Dedifferentiated amniotic fluid mesenchymal stem cell (primary cell): ENCODE data around the gene HNMT.
"Not testable (repeated sequence)": the region's sequence is repeated elsewhere in the genome, so short reads cannot be mapped to it uniquely, and the experiment has no call there.

Experiments
- DNase-seq: peaks from one replicate; pipeline ENCODE4 v3.0.0-alpha.2; 2016; ENCODE audit errors: extremely low spot score

HNMT gene

DNA sequence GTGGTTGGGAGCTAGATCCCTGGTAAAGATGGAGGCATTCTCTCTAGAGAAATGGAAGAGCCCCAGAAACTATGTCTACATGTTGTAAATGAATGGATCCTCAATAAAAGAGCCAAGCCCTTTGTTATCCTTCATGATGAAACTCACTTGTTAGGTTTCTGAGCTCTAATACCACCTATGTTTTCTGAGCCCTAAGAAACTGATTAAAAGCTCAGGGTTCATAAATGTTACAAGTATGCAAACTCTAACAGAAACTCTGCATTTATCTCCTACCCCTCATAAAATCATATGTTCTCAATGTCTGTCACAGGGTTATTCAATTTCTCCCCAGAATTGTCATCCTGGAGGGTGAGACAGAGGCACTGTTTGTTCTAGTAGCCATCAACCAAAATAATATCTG, 18.0 kb upstream of the HNMT start:
- DNase-seq: no peak

DNA sequence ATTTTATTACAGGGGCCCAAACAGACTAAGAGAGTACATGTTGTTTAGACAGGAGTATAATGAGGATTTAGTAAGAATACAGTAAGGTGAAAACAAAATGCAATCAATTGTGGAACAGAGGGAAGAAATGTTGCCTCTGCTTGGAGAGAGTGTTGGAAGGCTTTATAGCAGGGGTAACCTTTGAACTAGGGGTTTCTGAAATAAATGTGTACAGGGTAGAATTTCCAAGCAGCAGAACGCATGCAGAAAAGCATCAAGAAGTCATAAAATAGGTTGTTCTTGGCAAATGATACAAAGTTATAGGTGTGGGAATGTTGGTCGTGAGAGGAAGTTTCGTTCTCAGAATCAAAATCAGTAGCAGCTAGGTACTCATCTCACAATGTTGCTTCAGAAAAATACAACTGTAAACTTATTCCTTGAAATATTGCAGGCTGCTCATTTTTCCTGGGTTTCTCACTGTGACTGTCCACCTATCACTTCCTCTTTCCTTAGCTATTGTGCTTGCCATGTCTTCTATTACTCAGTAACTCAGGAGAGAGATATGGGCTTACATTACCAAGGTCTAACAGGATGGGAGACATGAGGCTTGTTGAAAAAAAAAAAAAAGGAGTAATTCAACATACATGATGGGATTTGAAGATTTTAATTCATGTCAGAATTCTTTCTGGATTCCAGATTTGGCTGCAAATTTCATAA, 17.1 kb upstream of the HNMT start:
- DNase-seq: no peak

DNA sequence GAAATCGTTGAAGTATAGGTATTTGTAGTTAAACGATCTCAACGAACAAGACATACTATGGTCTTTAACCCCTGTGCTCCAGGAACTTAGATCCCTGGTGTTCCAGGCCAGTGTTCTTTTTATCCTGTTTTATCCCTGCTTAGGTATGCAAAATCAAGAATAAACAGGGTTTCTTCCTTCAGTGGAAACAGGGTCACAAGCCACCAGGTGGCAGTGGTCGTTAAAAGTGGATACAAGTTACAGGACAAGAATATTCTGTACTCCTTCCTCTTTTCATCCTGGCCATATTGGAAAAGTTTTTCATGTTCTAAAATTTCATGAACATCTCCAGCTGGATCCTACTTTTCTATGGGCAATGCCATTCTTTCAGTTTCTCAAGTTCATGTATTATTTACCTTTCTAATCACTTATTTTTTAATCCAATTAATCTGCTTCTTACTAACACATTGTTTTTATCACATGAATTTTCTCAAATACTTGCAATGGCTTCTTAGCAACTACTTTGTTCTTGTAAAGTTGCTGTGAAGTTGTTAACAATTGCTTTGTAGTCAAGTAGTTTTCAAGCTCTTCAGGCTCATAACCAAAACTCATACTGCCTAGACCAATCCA, 16.4 kb upstream of the HNMT start:
- DNase-seq: peak; percentile 56

DNA sequence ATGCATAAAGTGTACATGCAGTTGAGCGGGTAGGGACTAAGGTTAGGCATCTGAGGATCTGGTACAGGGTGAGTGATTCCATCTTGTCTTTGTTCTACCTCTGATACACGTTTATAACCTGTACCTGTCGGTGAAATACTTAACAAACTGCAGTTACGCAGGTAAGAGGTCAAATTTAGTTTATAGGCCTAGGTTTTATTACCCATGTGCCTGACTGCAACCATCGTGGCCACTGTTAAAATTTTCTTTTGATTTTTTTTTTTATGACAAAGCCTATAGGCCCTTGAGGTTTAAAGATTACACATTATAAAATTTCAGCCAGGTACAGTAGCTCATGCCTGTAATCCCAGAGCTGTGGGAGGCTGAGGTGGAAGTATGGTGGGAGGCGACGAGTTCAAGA, 15.4 kb upstream of the HNMT start:
- no peak for DNase-seq

DNA sequence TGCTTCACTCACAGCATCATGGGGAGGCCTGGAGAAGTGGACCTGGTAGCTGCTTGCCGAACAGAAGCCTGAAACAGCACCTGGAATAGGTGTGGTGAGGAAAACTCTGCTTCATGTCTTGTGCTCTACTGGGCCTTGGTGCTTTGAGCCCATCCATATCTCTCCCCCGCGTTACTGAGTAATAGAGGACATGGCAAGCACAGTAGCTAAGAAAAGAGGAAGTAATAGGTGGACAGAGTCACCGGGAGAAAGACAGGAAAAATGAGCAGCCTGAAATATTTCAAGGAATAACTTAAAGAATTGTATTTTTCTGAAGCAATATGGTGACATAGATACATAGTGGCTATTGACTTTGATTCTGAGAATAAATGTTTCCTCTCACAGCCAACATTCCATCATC, 14.0 kb upstream of the HNMT start:
- no peak for DNase-seq

DNA sequence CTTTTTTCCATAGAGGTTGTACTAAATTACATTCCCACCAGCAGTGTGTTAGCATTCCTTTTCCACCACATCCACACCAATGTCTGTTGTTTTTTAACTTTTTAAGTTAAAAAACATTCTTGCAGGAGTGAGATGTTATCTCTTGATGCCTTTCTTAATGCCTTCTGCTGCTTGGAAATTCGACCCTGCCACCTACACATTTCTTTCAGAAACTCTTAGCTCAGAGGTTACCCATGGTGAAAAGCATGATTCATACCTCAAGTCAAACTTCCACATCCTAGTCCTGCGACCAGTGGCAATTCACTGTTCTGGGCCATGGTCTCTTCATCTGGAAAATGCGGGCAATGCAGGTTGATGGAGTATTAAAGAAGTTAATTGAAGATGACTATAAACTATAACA, 12.7 kb upstream of the HNMT start:
- DNase-seq: peak; percentile 45

DNA sequence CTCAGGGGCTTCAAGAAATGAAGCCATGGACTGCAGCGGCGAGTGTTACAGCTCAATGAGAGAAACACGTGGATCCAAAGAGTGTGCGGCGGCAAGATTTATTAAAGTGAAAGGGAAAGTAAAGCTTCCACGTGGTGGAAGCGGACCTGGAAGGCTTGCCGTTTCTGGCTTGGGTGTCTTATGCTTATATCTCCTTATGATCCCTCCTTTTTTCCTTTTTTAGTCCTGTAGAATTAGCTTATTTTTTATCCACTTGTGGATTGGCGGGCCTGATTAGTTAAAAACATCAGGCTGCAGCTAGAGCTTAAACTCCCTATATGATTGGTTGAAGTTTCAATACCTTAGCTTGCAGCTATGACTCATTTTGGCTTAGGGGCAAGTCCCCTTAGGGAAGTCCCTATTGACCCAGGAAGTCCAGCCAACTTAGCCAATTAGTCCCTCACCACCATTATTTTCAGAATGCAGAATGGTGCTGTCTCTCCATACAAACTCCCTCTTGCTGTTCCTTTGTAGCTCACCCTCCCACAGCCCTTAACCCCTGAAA, 11.6 kb upstream of the HNMT start:
- DNase-seq: no peak

DNA sequence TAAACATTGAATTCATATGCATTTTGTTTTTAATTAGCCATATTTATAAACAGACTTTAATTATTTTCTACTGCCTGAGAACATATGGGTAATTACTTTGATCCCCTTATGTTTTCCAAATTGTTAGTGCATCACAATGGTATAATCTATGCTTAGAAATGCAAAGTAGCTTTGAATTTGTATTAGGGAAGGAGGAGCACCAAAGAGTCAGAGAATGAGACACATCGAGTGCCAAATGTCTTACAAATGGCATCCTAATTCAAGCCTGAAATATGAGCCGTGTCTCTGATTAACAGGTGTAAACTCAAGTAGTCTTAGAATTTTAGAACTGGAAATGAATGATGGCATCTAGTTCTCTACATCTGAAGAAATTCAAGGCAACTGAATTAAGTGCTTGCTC, 8.7 kb upstream of the HNMT start:
- no peak for DNase-seq

DNA sequence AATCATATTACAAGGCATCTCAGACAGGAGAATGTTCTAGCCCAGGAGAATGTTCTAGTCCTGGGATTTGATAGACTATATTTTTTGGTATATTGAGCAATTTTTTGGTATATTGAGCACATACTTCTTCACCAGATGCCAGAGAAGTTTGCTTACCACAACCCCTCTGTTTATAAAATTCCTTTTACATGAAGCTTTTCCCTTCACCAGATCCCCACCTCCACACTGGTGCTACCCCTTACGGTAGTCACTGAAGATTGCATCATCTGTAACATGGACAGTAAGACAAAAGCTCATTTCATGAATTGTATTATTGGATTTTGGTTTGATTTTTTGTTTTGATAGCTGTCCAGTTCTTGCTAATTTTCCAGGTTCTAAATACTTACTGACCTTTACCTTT, 7.2 kb upstream of the HNMT start:
- DNase-seq: peak; percentile 77

DNA sequence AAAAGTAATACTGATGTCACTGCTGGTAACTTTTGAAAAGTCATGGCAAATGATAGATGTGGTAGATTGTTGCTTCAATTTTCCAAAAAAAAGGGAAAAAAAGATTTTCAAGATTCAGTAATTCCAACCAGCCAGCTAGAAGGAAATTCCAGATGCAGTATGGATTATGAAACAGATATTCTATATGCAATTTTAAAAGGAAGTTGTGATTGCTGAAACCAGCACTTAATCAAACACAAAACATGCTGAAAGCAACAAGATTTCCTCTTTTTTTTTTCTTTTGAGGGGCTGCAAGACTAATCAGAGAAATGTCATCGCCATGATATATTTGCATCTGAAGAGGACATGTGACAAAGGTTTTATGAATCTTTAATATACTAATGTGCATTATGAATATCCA, 5.1 kb upstream of the HNMT start:
- DNase-seq: no peak

DNA sequence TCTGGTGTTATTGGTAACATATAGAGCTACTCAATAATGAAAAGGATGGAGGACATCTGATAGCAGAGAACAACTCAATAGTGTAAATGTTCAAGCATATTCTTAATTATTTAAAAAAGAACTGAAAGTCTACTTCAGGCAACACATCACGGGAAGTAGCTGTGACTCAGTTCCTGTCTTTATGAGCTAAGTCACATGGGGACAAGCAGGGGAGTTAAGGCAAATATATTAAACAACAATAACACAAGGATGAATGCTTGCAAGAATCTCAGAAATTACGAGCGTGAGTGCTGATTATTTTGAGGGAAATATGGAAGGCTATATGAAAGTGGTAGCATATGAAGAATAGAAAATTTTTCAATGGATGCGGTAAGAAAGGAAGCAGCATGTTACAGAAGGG, 4.0 kb upstream of the HNMT start:
- DNase-seq: no peak

DNA sequence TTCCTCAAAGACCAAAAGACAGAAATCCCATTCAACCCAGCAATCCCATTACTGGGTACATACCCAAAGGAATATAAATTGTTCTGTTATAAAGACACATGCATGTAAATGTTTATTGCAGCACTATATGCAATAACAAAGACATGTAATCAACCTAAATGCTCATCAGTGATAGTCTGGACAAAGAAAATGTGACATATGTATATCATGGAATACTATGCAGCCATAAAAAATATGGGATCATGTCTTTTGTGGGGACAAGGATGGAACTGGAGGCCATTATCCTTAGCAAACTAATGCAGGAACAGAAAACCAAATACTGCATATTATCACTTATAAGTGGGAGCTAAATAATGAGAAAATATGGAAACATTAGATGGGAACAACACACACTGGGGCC, 2.7 kb upstream of the HNMT start:
- no peak for DNase-seq

DNA sequence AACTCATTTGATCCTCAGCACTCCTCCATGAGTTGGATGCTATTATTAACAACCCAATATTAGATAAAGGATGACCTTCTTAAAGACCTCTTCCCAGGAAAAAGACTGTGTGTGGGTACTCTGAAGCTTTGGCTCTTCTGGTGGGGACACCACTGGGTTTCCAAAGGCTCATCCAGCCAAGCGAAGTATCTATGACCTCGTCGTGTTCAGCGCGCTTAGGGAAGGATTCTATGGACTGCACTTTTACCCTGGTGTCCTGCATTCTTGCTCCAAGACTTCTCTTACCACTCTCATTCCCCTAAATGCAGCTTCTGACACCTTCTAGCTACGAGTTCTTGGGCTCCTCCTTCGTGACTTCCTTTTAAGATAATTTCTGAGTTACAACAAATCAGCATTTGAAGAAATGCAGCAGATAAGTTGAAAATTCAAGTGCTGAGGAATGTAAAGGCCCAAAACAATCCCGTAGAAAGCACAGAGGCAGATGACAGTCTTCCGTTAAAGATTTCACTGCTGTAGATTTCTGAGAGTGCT, 673 bp upstream of the HNMT start:
- no peak for DNase-seq

DNA sequence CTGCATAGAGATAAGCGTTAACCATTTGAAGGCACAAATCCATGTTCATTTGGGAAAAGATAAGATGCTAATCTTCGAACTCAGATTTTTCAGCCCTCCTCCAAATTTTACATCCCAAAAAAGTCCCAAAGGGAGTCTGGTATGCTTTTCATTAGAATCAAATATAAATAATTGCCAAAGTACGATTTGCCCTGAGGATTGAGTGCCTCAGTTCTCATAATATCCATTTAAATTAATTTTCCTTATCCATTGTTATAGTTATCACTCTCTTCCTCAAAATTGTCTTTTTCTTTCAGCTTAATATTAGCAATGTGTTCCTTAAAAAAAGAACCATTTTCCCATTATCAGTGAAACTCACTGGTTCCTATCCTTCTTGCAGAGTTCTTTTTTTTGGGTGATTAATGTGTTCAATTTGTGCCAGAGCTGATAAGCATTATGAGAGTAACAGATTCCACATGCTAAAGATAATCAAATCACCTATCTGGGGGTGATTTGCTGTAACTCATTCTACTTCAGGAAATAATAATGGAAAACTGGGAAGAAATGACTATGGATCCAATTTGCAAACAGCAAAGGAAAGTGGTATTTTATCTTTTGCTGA, 686 bp downstream of the HNMT start:
- no peak for DNase-seq

DNA sequence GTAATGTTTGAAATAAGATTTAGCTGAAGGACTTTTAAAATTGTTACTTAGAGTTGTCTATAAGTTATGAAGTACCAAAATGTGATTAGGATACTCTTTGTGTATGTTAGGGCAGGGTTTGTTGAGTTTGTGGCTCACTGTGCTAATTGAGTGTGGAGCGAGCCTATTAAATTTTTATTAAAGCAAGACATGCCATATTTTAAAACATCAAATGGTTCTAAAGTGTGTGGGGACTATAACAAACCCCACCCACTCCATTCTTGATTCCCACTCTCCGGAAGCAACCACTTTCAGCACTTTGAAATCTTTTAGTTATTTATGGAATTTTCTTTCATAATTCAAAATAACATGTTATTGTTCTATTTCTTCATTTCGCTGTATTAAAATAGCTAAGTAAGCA, 1.8 kb downstream of the HNMT start:
- DNase-seq: no peak

DNA sequence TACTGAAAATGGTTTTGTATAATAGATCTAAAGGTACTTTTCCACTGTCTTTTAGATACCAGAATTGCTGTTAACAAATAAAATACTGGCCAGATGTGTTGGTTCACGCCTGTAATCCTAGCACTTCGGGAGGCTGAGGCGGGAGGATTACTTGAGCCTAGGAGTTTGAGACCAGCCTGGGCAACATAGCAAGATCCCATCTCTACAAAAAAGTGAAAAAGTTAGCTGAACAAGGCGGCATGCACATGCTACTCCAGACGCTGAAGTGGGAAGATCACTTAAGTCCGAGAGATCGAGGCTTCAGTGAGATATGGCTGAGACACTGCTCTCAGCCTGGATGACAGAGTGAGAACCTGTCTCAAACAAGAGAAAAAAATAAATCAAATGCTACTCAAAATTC, 2.8 kb downstream of the HNMT start:
- no peak for DNase-seq

DNA sequence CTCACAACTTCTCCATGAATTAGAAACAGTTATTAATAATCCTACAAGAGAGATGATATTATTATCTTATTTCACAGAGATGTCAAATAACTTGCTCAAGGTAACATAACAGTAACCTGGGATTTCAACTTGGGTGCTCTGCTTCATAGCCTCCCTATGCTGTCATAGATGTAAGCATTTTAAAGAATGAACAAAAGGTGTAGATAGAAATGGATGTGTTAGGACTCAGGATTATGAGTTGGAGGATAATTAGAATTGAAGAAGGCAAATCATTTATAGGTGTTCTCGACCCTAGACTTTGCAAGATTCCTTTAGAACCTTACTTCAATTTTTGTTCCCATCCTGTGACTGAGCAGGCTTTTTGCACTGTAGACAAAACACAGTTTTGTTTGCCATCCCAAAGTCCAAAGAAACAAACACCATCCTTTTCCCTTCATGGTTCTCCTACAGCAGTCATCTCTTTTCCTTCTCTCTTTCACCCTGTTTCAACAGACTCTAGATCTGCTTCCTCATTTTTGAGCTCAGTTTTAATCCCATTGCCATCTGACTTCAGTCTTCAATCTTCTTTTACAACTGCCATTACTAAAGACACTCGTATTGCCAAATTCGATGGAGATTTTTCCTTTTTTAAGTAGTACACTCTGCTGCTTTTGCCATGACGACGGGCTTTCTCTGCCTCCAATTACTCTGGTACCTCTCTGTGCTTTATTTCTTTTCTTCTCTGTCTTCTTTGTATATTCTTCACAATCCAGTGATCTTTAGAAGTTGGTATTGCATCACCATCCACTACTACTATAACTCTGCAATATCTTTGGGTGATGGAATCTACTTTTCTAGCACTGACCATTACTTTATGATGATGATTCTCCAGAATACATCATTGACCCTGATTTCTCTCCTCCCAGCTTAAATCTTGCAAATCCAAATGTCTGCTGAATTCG, 4.5 kb downstream of the HNMT start:
- DNase-seq: no peak

DNA sequence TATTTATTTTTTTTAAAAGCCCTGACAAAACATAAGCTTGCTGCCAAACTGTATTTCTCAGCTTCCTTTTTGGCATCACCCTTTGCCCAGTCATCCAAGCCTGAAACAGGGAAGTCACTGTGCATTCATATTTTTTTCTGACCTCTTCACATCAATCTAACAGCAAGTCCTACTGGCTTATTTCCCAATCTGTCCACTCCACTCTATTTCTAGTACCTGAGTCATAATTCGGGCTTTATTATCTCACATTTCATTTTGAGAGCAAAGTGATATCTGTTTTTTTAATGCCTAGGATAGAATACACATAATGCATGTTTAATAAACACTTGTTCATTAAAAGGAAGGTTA, 5.1 kb downstream of the HNMT start:
- DNase-seq: peak; percentile 71

DNA sequence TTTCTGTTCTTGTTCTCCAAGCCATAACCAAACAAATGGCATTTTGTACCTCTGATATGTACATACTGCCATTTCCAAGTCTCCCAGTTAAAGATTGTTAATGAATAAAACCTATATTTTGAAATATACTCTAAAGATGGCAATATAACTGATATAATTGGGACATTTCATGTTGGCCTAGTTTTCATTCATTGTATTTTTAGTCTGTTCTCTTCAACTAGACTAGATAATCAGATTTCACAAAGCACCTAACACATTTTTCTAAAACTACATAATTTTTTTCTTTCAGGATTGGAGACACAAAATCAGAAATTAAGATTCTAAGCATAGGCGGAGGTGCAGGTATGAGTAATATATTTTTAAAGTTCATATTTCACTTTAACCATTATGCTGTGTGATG, 5.6 kb downstream of the HNMT start:
- no peak for DNase-seq

DNA sequence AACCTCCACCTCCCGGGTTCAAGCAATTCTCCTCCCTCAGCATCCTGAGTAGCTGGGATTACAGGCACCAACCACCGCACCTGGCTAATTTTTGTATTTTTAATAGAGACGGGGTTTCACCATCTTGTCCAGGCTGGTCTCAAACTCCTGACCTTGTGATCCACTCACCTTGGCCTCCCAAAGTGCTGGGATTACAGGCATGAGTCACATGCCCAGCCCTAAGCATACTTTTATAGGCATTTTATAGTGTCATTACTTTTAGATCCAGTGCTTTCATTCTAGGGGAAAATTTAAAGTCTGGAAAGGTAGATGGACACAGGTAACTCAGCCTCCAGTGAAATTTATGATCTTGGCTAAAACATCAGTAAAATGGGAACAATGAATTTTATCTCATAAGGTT, 7.0 kb downstream of the HNMT start:
- DNase-seq: not testable (repeated sequence)

DNA sequence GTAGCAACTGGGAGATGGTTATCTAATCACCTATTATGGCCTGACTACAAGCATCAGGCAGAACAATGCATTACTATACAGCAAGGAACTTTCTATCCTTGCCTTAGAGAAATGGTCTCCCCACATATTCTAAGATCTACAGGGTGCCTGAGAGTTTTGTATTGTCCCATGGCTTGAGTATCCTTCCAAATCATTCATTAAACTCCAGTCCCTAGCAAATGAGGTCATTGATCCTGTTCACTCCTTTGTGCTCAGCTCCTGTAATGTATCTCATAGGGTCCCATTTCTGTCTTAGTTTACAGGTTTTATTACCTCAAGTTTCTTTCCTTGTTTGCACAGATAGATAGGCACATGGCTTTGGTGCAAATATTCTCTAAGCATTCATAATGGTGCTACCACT, 9.0 kb downstream of the HNMT start:
- DNase-seq: no peak
